ENCODE results near the gene PRSS23.

The PRSS23 gene

DNA sequence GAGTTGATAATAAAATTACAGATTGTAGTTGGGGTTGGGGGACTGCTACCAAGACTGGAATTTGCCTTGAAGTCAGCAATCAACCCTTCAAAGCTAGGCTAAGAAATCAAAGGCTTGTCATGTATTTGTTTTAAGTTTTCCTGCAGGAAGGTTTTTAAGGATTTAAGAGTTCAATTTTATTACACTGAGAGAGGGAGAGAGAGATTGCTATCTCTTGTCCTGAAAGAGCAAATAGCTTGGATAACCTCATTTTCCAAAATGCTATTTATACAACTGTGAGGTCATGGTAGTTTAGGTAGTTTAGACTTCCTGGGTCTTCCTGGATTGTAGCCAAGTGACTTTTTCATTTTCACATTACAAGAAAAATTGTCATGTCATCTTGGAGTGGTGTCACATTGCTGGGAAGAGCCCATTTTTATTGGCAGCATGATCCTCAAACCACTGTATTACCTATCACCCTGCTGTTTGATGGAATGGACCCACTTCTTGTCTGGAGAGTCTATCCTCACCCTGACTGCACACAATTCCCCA lies 10.1 kb upstream of the PRSS23 start:
- Histone ChIP-seq H3K27me3 (ENCODE audit: insufficient read depth, insufficient read length) (no peaks in the 10 kb centered on the region), H3K4me1 (ENCODE audit: insufficient read depth, insufficient read length) (no peaks in the 10 kb centered on the region), H3K4me3 (ENCODE audit: insufficient read length, low read depth) (no peak overlapping the region), H3K9me3 (ENCODE audit: insufficient read depth, low read length) (no peaks in the 10 kb centered on the region), H3K36me3 (ENCODE audit: insufficient read depth, insufficient read length, low read length) (no peaks in the 10 kb centered on the region), H3K9ac (ENCODE audit: insufficient read length, low read depth) (no peak overlapping the region)
- no peak for DNase-seq (ENCODE audit: low read depth, low spot score)
- no peak for TF ChIP-seq YY1 (IDR thresholded peaks at IDR 0.05; ENCODE audit: insufficient read depth, insufficient read length)
- TF ChIP-seq ZNF274 (IDR thresholded peaks at IDR 0.05; ENCODE audit: low read depth, low read length): no peak
- TF ChIP-seq SUZ12 (IDR thresholded peaks at IDR 0.05; ENCODE audit: extremely low read depth, insufficient read depth, insufficient read length): no peak

DNA sequence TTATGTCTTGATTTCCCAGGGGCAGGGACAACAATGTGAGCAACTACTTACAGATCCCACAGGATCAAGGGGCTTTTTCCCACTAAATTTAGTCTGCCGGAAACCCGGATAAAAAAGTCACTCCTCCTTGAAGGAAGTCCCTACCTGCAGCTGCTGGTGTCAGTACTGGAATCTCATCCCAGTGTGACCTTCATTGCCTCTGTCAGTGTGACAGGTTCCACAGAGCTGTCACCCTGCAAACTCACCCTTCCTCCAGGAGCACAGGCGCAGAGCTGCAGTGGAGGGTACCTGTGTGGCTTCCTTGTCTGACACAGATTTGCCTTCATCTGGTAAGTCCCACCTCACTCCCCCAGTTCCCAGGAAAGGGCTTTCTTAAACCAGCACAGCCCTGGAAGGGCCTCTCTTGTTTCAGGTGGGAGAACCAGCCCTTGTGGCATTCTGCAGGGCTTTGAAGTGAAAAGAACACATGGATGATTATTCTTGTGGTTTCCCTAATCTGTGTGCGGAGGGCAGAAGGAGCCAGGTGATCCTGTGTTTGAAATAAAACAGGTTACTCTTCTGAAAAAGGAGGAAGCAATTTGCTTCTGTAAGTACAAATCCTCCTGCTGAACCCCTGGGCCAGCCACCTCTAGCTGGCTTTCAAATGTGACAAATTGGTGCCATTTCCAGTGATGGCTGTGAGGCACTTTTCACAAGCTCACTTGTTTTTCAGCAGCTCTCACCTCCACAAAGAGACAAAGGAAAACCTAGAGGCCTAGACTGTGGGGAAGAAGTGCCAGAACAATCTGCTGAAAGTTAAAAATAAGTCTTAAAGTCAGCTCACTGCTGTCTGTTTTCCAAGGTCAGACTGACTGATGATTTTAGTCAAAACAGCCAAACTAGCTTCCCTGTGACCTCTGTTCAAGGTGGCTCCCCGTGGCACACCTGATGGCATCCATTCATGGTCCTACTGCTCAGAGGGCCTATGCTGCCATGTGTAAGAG lies 9.2 kb upstream of the PRSS23 start:
- no peak overlapping the region for H3K4me3 ChIP-seq (ENCODE audit: insufficient read length, low read depth)
- DNase-seq (ENCODE audit: low read depth, low spot score): no peak
- H3K36me3 ChIP-seq (ENCODE audit: insufficient read depth, insufficient read length, low read length): no peaks in the 10 kb centered on the region
- no peaks in the 10 kb centered on the region for H3K4me1 ChIP-seq (ENCODE audit: insufficient read depth, insufficient read length)
- no peaks in the 10 kb centered on the region for H3K27me3 ChIP-seq (ENCODE audit: insufficient read depth, insufficient read length)
- H3K9ac ChIP-seq (ENCODE audit: insufficient read length, low read depth): no peak overlapping the region
- TF ChIP-seq SUZ12 (IDR thresholded peaks at IDR 0.05; ENCODE audit: extremely low read depth, insufficient read depth, insufficient read length) (no peak), YY1 (IDR thresholded peaks at IDR 0.05; ENCODE audit: insufficient read depth, insufficient read length) (no peak), ZNF274 (IDR thresholded peaks at IDR 0.05; ENCODE audit: low read depth, low read length) (no peak)
- no peaks in the 10 kb centered on the region for H3K9me3 ChIP-seq (ENCODE audit: insufficient read depth, low read length)

DNA sequence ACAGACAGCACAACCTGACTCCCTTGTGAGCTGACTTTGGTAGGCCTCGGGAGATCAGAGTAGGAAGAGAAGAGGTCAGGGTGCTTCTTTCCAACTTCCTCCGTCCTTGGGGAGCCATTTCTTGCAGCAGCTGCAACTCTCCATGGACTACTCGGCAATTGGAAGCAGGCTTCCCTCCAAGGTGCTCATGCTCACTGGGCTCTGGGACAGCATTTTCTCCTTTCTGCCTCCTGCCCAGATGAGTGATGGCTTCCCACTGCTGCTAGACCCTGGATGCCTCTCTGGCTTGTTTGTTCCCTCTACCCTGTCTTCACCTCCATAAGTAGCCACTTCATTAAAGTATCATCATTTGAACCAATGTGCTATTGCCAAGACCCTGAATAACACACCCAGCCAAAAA lies 8.2 kb upstream of the PRSS23 start:
- H3K4me1 ChIP-seq (ENCODE audit: insufficient read depth, insufficient read length): no peaks in the 10 kb centered on the region
- no peak overlapping the region for H3K9ac ChIP-seq (ENCODE audit: insufficient read length, low read depth)
- DNase-seq (ENCODE audit: low read depth, low spot score): no peak
- H3K36me3 ChIP-seq (ENCODE audit: insufficient read depth, insufficient read length, low read length): no peaks in the 10 kb centered on the region
- H3K9me3 ChIP-seq (ENCODE audit: insufficient read depth, low read length): no peaks in the 10 kb centered on the region
- TF ChIP-seq SUZ12 (IDR thresholded peaks at IDR 0.05; ENCODE audit: extremely low read depth, insufficient read depth, insufficient read length) (no peak), YY1 (IDR thresholded peaks at IDR 0.05; ENCODE audit: insufficient read depth, insufficient read length) (no peak), ZNF274 (IDR thresholded peaks at IDR 0.05; ENCODE audit: low read depth, low read length) (no peak)
- no peak overlapping the region for H3K4me3 ChIP-seq (ENCODE audit: insufficient read length, low read depth)
- no peaks in the 10 kb centered on the region for H3K27me3 ChIP-seq (ENCODE audit: insufficient read depth, insufficient read length)

DNA sequence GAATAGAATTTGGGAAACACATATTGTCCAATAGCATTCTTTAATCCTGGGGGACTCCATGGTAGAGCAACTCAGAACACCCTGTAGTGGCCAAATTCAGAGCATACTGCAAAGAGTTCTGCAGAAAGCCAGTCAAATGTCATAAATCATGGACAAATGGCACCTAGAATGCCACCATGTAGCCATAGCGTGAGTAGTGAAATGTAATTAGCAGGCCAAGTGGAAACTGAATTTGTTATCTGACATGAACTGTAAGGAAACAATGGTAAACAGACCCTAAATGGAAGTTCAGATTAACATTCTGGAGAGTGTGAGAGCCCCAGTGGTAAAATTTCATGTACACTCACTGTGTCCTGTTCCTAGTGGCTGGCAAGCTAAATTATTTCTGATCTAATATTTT lies 7.0 kb upstream of the PRSS23 start:
- no peaks in the 10 kb centered on the region for H3K9me3 ChIP-seq (ENCODE audit: insufficient read depth, low read length)
- no peaks in the 10 kb centered on the region for H3K36me3 ChIP-seq (ENCODE audit: insufficient read depth, insufficient read length, low read length)
- H3K9ac ChIP-seq (ENCODE audit: insufficient read length, low read depth): no peak overlapping the region
- TF ChIP-seq ZNF274 (IDR thresholded peaks at IDR 0.05; ENCODE audit: low read depth, low read length) (no peak), SUZ12 (IDR thresholded peaks at IDR 0.05; ENCODE audit: extremely low read depth, insufficient read depth, insufficient read length) (no peak), YY1 (IDR thresholded peaks at IDR 0.05; ENCODE audit: insufficient read depth, insufficient read length) (no peak)
- H3K4me1 ChIP-seq (ENCODE audit: insufficient read depth, insufficient read length): no peaks in the 10 kb centered on the region
- no peak overlapping the region for H3K4me3 ChIP-seq (ENCODE audit: insufficient read length, low read depth)
- no peak for DNase-seq (ENCODE audit: low read depth, low spot score)
- H3K27me3 ChIP-seq (ENCODE audit: insufficient read depth, insufficient read length): no peaks in the 10 kb centered on the region

- H3K36me3 ChIP-seq (ENCODE audit: insufficient read depth, insufficient read length, low read length): no peaks in the 10 kb centered on the region
- peaks cover 11% of the 10 kb centered on the region for H3K27me3 ChIP-seq (ENCODE audit: insufficient read depth, insufficient read length)
- H3K9ac ChIP-seq (ENCODE audit: insufficient read length, low read depth): no peak overlapping the region
- no peak for TF ChIP-seq SUZ12 (IDR thresholded peaks at IDR 0.05; ENCODE audit: extremely low read depth, insufficient read depth, insufficient read length)
- TF ChIP-seq YY1 (IDR thresholded peaks at IDR 0.05; ENCODE audit: insufficient read depth, insufficient read length): no peak
- no peak for TF ChIP-seq ZNF274 (IDR thresholded peaks at IDR 0.05; ENCODE audit: low read depth, low read length)
- no peaks in the 10 kb centered on the region for H3K9me3 ChIP-seq (ENCODE audit: insufficient read depth, low read length)
- H3K4me3 ChIP-seq (ENCODE audit: insufficient read length, low read depth): no peak overlapping the region
- DNase-seq (ENCODE audit: low read depth, low spot score): no peak
- H3K4me1 ChIP-seq (ENCODE audit: insufficient read depth, insufficient read length): no peaks in the 10 kb centered on the region
Observed at GRCh38 chr11:86795511-86795910, 4.8 kb upstream of the PRSS23 start.

- Histone ChIP-seq H3K9me3 (ENCODE audit: insufficient read depth, low read length) (no peaks in the 10 kb centered on the region), H3K27me3 (ENCODE audit: insufficient read depth, insufficient read length) (peaks cover 15% of the 10 kb centered on the region), H3K4me1 (ENCODE audit: insufficient read depth, insufficient read length) (no peaks in the 10 kb centered on the region), H3K36me3 (ENCODE audit: insufficient read depth, insufficient read length, low read length) (no peaks in the 10 kb centered on the region), H3K4me3 (ENCODE audit: insufficient read length, low read depth) (no peak overlapping the region), H3K9ac (ENCODE audit: insufficient read length, low read depth) (no peak overlapping the region)
- no peak for DNase-seq (ENCODE audit: low read depth, low spot score)
- TF ChIP-seq ZNF274 (IDR thresholded peaks at IDR 0.05; ENCODE audit: low read depth, low read length): no peak
- no peak for TF ChIP-seq SUZ12 (IDR thresholded peaks at IDR 0.05; ENCODE audit: extremely low read depth, insufficient read depth, insufficient read length)
- no peak for TF ChIP-seq YY1 (IDR thresholded peaks at IDR 0.05; ENCODE audit: insufficient read depth, insufficient read length)
Observed at GRCh38 chr11:86795949-86796348, 4.4 kb upstream of the PRSS23 start.

GRCh38 chr11:86797133-86797532 lies 3.2 kb upstream of the PRSS23 start:
- TF ChIP-seq ZNF274 (IDR thresholded peaks at IDR 0.05; ENCODE audit: low read depth, low read length): no peak
- TF ChIP-seq SUZ12 (IDR thresholded peaks at IDR 0.05; ENCODE audit: extremely low read depth, insufficient read depth, insufficient read length): no peak
- TF ChIP-seq YY1 (IDR thresholded peaks at IDR 0.05; ENCODE audit: insufficient read depth, insufficient read length): no peak
- Histone ChIP-seq H3K9ac (ENCODE audit: insufficient read length, low read depth) (no peak overlapping the region), H3K9me3 (ENCODE audit: insufficient read depth, low read length) (no peaks in the 10 kb centered on the region), H3K4me1 (ENCODE audit: insufficient read depth, insufficient read length) (no peaks in the 10 kb centered on the region), H3K27me3 (ENCODE audit: insufficient read depth, insufficient read length) (peaks cover 27% of the 10 kb centered on the region), H3K4me3 (ENCODE audit: insufficient read length, low read depth) (no peak overlapping the region), H3K36me3 (ENCODE audit: insufficient read depth, insufficient read length, low read length) (peaks cover 4% of the 10 kb centered on the region)
- DNase-seq (ENCODE audit: low read depth, low spot score): no peak

Measured in NT2/D1 (cell line).